PC-9 (cell line): ENCODE measurements around the gene HS3ST3A1.

Experiments used
- EZH2 ChIP-seq: fragments of 200-600 bp; sonication (generic); IDR thresholded peaks from 2 replicates; pipeline ENCODE4 v1.8.0; 2017; ENCODE audit warnings: antibody characterized with exemption, low read depth
- TF ChIP-seq, protein P1 (sequence below): fragments of 200-600 bp; sonication (generic); conservative IDR thresholded peaks from 2 replicates; pipeline ENCODE4 v1.6.1; 2017; ENCODE audit warnings: mixed run types, antibody characterized with exemption, mild to moderate bottlenecking, moderate library complexity

DNA sequence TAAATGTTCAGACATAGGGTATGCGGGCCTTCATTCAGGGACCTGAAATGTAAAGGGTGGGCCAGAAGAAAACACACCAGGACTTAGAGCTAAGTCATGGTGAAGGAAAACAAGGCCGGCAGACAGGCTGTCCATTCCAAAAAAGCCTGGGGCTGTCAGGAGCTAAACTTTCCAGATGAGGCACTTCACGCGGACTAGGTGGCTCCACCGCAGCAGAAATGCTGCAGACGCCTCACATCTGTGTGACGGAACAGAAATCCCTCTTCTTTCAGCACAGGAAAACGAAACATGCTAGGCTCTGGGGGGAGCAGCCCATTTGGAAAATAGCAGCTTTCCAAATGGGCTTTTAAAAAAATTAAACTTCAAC, 88.7 kb downstream of the HS3ST3A1 start:
- TF ChIP-seq, protein P1, sequence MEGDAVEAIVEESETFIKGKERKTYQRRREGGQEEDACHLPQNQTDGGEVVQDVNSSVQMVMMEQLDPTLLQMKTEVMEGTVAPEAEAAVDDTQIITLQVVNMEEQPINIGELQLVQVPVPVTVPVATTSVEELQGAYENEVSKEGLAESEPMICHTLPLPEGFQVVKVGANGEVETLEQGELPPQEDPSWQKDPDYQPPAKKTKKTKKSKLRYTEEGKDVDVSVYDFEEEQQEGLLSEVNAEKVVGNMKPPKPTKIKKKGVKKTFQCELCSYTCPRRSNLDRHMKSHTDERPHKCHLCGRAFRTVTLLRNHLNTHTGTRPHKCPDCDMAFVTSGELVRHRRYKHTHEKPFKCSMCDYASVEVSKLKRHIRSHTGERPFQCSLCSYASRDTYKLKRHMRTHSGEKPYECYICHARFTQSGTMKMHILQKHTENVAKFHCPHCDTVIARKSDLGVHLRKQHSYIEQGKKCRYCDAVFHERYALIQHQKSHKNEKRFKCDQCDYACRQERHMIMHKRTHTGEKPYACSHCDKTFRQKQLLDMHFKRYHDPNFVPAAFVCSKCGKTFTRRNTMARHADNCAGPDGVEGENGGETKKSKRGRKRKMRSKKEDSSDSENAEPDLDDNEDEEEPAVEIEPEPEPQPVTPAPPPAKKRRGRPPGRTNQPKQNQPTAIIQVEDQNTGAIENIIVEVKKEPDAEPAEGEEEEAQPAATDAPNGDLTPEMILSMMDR: no peak
- no peak for TF ChIP-seq EZH2
